GM12878 (cell line): ENCODE data around the gene SPAG17. TPM values are rescaled to one million over a fixed set of nuclear protein-coding genes. Genes with fewer than 3 reads are reported as not detected.

Source experiments
- ATAC-seq: fragments of 200-7000 bp; cut with Tn5 transposase; 3 replicates; pipeline ENCODE4 v1.9.1; 2020; ENCODE audit warnings: mild to moderate bottlenecking, moderate library complexity
- BruUV-seq: library from RNA; stranded (reverse); fragments of 400-500 nt; replicated peaks from 2 replicates; lab custom pipeline; 2021; lab: Mats Ljungman, UMichigan
- CTCF ChIA-PET: fragments of 300-600 bp; sonication (Branson Sonifier 250); formaldehyde crosslinking; extraction: SDS; loops from one replicate; lab custom pipeline; 2021; ENCODE audit warnings: inconsistent platforms; lab: Yijun Ruan, JAX
- POLR2A ChIA-PET: fragments of 350-600 bp; formaldehyde crosslinking; extraction: SDS; loops from one replicate; lab custom pipeline; 2021; ENCODE audit warnings: inconsistent platforms; lab: Charles Lee
- RAD21 ChIA-PET: fragments of 300-600 bp; sonication (Branson Sonifier 250); formaldehyde crosslinking; loops from one replicate; lab custom pipeline; 2023; ENCODE audit warnings: antibody characterized with exemption; ENCODE audit not compliant: unreplicated experiment; lab: Charles Lee
- SMC1A ChIA-PET: fragments of 300-600 bp; sonication (Branson Sonifier 250); formaldehyde crosslinking; loops from one replicate; lab custom pipeline; 2023; ENCODE audit not compliant: unreplicated experiment, uncharacterized antibody; lab: Charles Lee
- DNase-seq: peaks from one replicate; pipeline ENCODE4 v3.0.0-alpha.2; 2011; ENCODE audit warnings: low read depth, low spot score
- FAIRE-seq: peaks from 3 replicates; lab custom pipeline; 2011; peaks lifted over from hg19 to GRCh38; lab: Jason Lieb, UNC
- H2AFZ ChIP-seq: 2 replicates; pipeline ENCODE4 v1.6.0; 2011; ENCODE audit warnings: low read depth, low read length, control low read depth; ENCODE audit not compliant: control insufficient read depth
- H3K27ac ChIP-seq: 2 replicates; pipeline ENCODE4 v1.5.1; 2011; ENCODE audit warnings: control low read depth; ENCODE audit not compliant: control insufficient read depth, insufficient read depth
- H3K27me3 ChIP-seq, 2 experiments: replicated peaks in 1 of 2; 2 replicates each; pipeline versions ENCODE4 v1.6.0 to v1.6.1; 2011; ENCODE audit warnings: low read length in 1 of 2; ENCODE audit not compliant: control insufficient read depth in 2 of 2, insufficient read depth in 2 of 2
- H3K36me3 ChIP-seq, 2 experiments: 2 replicates each; pipeline ENCODE4 v1.5.1; 2011; ENCODE audit warnings: low read length in 1 of 2; ENCODE audit not compliant: control insufficient read depth in 2 of 2, insufficient read depth in 2 of 2
- H3K4me1 ChIP-seq: 2 replicates; pipeline ENCODE4 v1.6.1; 2011; ENCODE audit warnings: mild to moderate bottlenecking, low read length, moderate library complexity, mixed read lengths; ENCODE audit not compliant: control insufficient read depth, insufficient read depth
- H3K4me2 ChIP-seq: 2 replicates; pipeline ENCODE4 v1.6.0; 2011; ENCODE audit warnings: control low read depth; ENCODE audit not compliant: control insufficient read depth, insufficient read depth
- H3K4me3 ChIP-seq: fragments of 200-600 bp; sonication (generic); 2 replicates; pipeline ENCODE4 v1.5.1; 2016
- H3K79me2 ChIP-seq: 2 replicates; pipeline ENCODE4 v1.6.0; 2011; ENCODE audit warnings: low read length; ENCODE audit not compliant: control insufficient read depth, insufficient read depth
- H3K9ac ChIP-seq: 2 replicates; pipeline ENCODE4 v1.8.0; 2011; ENCODE audit warnings: low read length, control low read depth, mixed read lengths; ENCODE audit not compliant: control insufficient read depth, insufficient read depth
- H3K9me3 ChIP-seq: replicated peaks from 3 replicates; pipeline ENCODE4 v1.5.1; 2011; ENCODE audit warnings: mild to moderate bottlenecking, low read length; ENCODE audit not compliant: control insufficient read depth, insufficient read depth
- H4K20me1 ChIP-seq: 2 replicates; pipeline ENCODE4 v1.6.0; 2011; ENCODE audit not compliant: control insufficient read depth, insufficient read depth
- CHD2 ChIP-seq: IDR thresholded peaks from 2 replicates; pipeline ENCODE4 v1.6.1; 2011; ENCODE audit warnings: low read depth, low read length, improper control_type of control experiment, borderline replicate concordance
- DPF2 ChIP-seq: fragments of 450-650 bp; IDR thresholded peaks from 2 replicates; pipeline ENCODE4 v1.6.1; 2017; ENCODE audit warnings: mild to moderate bottlenecking
- PAX8 ChIP-seq: fragments of 450-650 bp; IDR thresholded peaks from 2 replicates; pipeline ENCODE4 v1.6.1; 2017; ENCODE audit warnings: mild to moderate bottlenecking, moderate library complexity
- SIX5 ChIP-seq: IDR thresholded peaks from 2 replicates; pipeline ENCODE4 v1.6.1; 2011; ENCODE audit warnings: mild to moderate bottlenecking, low read depth, low read length, moderate library complexity; ENCODE audit not compliant: severe bottlenecking
- SMARCA5 ChIP-seq: fragments of 450-650 bp; IDR thresholded peaks from 2 replicates; pipeline ENCODE4 v1.6.1; 2017; ENCODE audit warnings: mild to moderate bottlenecking
- ZBED1 ChIP-seq: IDR thresholded peaks from 2 replicates; pipeline ENCODE4 v1.6.1; 2016; ENCODE audit warnings: borderline replicate concordance
- WGBS: methylation state at CpG from one replicate; pipeline ENCODE4 v1.1.6; 2016; ENCODE audit warnings: low lambda C conversion rate; ENCODE audit not compliant: insufficient replicate concordance, insufficient coverage; ENCODE audit errors: missing lambda C conversion rate; 5-methylcytosine and 5-hydroxymethylcytosine counted together
- in situ Hi-C: fragments of 300-500 bp; cut with MboI; formaldehyde crosslinking; loops from 9 replicates; pipeline ENCODE4 v1.14.3; 2018; ENCODE audit warnings: mixed read lengths
- intact Hi-C: fragments of 100-400 bp; cut with micrococcal nuclease; formaldehyde crosslinking; loops from one replicate; pipeline ENCODE4 v1.14.2; 2022; ENCODE audit not compliant: unreplicated experiment
- polyA plus RNA-seq, 11 experiments: library from polyadenylated mRNA; depleted of rRNA in 4 of 11; unstranded in 6 of 11; stranded (reverse) in 5 of 11; fragments of >200 nt; fragmentation: Nextera tagmentation in 4 of 11; fragmentation: Illumina TruSeq in 1 of 11; extraction: Ambion mirVana in 4 of 11; extraction: Trizol in 1 of 11; gene quantifications; 1 replicate in 1 of 11; 2 replicates in 10 of 11; pipeline versions ENCODE4 v1.2.1 to v1.2.3, GENCODE V29; 2011 to 2016; ENCODE audit warnings: inconsistent platforms in 2 of 11, missing spikeins in 2 of 11, low read depth in 1 of 11
- total RNA-seq, 4 experiments: library from RNA; depleted of rRNA in 3 of 4; stranded (reverse); fragments of >200 nt in 3 of 4; fragmentation: Illumina TruSeq in 1 of 4; extraction: Trizol in 1 of 4; gene quantifications; 2 replicates each; pipeline versions ENCODE4 v1.2.1 to v1.2.3, GENCODE V29; 2013 to 2021
- TF ChIP-seq, protein P1 (sequence below): IDR thresholded peaks from 2 replicates; pipeline ENCODE4 v1.6.1; 2011; ENCODE audit warnings: borderline replicate concordance, low read depth, mild to moderate bottlenecking, moderate library complexity, low read length; ENCODE audit not compliant: insufficient read depth, poor library complexity, severe bottlenecking
- TF ChIP-seq, protein P2 (sequence below): fragments of 450-650 bp; IDR thresholded peaks from 2 replicates; pipeline ENCODE4 v1.6.1; 2016; ENCODE audit warnings: mild to moderate bottlenecking

SPAG17 gene
- total and polyA plus RNA-seq, 10 of the 15 experiments (the other 5 are each of a cell fraction or from before 2014, with no cell fraction given) = 0.02 to 0.16 (median 0.03) TPM; not detected in 7

DNA sequence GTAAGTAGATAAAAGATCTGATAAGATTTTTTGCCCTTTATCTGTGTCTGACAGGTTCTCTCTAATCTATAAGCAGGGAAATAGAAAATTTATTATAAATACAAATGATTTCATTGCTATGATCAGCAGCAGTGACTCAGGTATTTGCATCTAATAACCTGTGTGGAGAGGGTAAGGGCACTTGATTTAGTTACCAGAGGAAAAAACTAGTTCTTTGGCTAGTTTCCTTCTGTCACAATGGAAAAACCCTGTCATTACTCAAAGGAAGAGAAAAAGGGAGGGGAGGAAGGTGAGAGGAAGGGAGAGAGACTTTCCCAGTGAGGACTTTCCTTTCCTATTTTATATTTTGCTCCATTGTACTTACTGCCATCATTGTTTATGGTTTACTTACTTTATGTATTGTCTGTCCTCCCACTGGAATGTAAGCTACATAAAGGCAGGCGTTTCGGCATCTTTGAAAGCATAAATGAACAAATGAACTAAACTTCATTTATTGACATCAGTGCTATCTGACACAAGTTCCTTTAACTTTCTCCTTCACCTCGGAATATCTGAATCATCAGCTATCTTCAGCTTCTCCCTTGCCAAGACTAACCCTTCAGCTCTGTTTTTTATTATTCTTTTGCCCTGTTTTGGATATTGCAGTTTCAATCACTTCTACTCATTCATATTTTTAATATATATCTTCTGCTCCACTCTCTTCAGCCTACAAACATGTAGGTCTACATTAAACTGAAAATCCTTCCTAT lies 220.6 kb downstream of the SPAG17 start:
- ChIA-PET SMC1A (no interaction called here), RAD21 (no interaction called here), POLR2A (no interaction called here), CTCF (no interaction called here)
- BruUV-seq = no TSS peak
- 98% methylated on average over 3 of the region's 3 CpGs for WGBS
- Histone ChIP-seq H3K9me3 (no peaks in the 10 kb centered on the region), H3K9ac (no peak overlapping the region), H3K79me2 (no peaks in the 10 kb centered on the region), H3K4me3 (no peak overlapping the region), H3K27ac (no peak overlapping the region), H4K20me1 (no peaks in the 10 kb centered on the region), H3K4me2 (no peak overlapping the region), H2AFZ (no peak overlapping the region), H3K4me1 (no peaks in the 10 kb centered on the region), H3K36me3 (peaks cover 0 to 17% of the 10 kb centered on the region in 2 experiments; a peak in 2 of 4 replicates), H3K27me3 (no peaks in the 10 kb centered on the region)
- FAIRE-seq (no peak), ATAC-seq (no peak), DNase-seq (no peak)
- intact Hi-C loops = no loop called here
- TF ChIP-seq SMARCA5 (no peak), DPF2 (no peak), CHD2 (no peak), SIX5 (no peak), ZBED1 (no peak), PAX8 (no peak)
- TF ChIP-seq, protein P1, sequence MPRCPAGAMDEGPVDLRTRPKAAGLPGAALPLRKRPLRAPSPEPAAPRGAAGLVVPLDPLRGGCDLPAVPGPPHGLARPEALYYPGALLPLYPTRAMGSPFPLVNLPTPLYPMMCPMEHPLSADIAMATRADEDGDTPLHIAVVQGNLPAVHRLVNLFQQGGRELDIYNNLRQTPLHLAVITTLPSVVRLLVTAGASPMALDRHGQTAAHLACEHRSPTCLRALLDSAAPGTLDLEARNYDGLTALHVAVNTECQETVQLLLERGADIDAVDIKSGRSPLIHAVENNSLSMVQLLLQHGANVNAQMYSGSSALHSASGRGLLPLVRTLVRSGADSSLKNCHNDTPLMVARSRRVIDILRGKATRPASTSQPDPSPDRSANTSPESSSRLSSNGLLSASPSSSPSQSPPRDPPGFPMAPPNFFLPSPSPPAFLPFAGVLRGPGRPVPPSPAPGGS = no peak
- TF ChIP-seq, protein P2, sequence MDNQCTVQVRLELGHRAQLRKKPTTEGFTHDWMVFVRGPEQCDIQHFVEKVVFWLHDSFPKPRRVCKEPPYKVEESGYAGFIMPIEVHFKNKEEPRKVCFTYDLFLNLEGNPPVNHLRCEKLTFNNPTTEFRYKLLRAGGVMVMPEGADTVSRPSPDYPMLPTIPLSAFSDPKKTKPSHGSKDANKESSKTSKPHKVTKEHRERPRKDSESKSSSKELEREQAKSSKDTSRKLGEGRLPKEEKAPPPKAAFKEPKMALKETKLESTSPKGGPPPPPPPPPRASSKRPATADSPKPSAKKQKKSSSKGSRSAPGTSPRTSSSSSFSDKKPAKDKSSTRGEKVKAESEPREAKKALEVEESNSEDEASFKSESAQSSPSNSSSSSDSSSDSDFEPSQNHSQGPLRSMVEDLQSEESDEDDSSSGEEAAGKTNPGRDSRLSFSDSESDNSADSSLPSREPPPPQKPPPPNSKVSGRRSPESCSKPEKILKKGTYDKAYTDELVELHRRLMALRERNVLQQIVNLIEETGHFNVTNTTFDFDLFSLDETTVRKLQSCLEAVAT = no peak
- in situ Hi-C loops = no loop called here
